OCI-LY3 (cell line): ENCODE measurements around the gene TEAD3.

ENCODE experiments used
- H2AFZ ChIP-seq: fragments of 200-600, 300-600 bp; shearing (Covaris generic); 2 replicates; pipeline ENCODE4 v1.6.0; 2014; ENCODE audit warnings: antibody characterized with exemption, low read depth, low read length
- H3K27ac ChIP-seq: fragments of 200-600, 300-600 bp; sonication (generic); 2 replicates; pipeline ENCODE4 v1.5.1; 2014; ENCODE audit warnings: mild to moderate bottlenecking, low read length, moderate library complexity, mixed read lengths
- H3K27me3 ChIP-seq: fragments of 200-600, 300-600 bp; sonication (generic); 2 replicates; pipeline ENCODE4 v1.6.1; 2014; ENCODE audit warnings: low read depth, low read length, mixed read lengths
- H3K36me3 ChIP-seq: fragments of 200-600, 300-600 bp; sonication (generic); replicated peaks from 2 replicates; pipeline ENCODE3; 2014; ENCODE audit warnings: low read depth, low read length, mixed read lengths
- H3K4me1 ChIP-seq: fragments of 300-600, 200-600 bp; sonication (generic); 2 replicates; pipeline ENCODE4 v1.6.1; 2014; ENCODE audit warnings: low read length, mixed read lengths
- H3K4me2 ChIP-seq: fragments of 200-600, 300-600 bp; sonication (generic); 2 replicates; pipeline ENCODE4 v1.6.1; 2014; ENCODE audit warnings: low read length, mixed read lengths
- H3K4me3 ChIP-seq: fragments of 300-600, 200-600 bp; sonication (generic); 2 replicates; pipeline ENCODE4 v1.5.1; 2014; ENCODE audit warnings: antibody characterized with exemption, mild to moderate bottlenecking, low read length, moderate library complexity
- H3K79me2 ChIP-seq: fragments of 300-600, 200-600 bp; shearing (Covaris generic); 2 replicates; pipeline ENCODE4 v1.6.1; 2014; ENCODE audit warnings: mild to moderate bottlenecking, low read length, mixed read lengths
- H3K9ac ChIP-seq: fragments of 300-600, 200-600 bp; shearing (Covaris generic); 2 replicates; pipeline ENCODE4 v1.6.0; 2014; ENCODE audit warnings: mild to moderate bottlenecking, low read length, moderate library complexity
- H3K9me3 ChIP-seq: fragments of 200-600, 300-600 bp; shearing (Covaris generic); 2 replicates; pipeline ENCODE4 v1.6.1; 2014; ENCODE audit warnings: low read length, mixed read lengths; ENCODE audit not compliant: insufficient read depth
- H4K20me1 ChIP-seq: fragments of 200-600, 300-600 bp; sonication (generic); 2 replicates; pipeline ENCODE4 v1.6.1; 2016; ENCODE audit warnings: low read length, mixed read lengths; ENCODE audit not compliant: insufficient read depth
- EZH2phosphoT487 ChIP-seq: fragments of 200-600 bp; shearing (Covaris generic); IDR thresholded peaks from 2 replicates; pipeline ENCODE4 v1.6.1; 2018; ENCODE audit warnings: antibody characterized with exemption, mixed run types, low read depth
- TF ChIP-seq, protein P1 (sequence below): fragments of 200-600, 300-600 bp; sonication (generic); IDR thresholded peaks from 2 replicates; pipeline ENCODE4 v1.5.1; 2014; ENCODE audit warnings: antibody characterized with exemption, low read length, low read depth

TEAD3 gene

GRCh38 chr6:35452183-35453090 lies 44.4 kb downstream of the TEAD3 start, which contains the start of gene FANCE:
Gene FANCE (plus strand): TSS chr6:35452338. CDS start chr6:35452546, 208 bp downstream.
- H3K9me3 ChIP-seq = no peaks in the 10 kb centered on the region
- H3K79me2 ChIP-seq = no peaks in the 10 kb centered on the region
- no peaks in the 10 kb centered on the region for H3K36me3 ChIP-seq
- peaks cover 22% of the 10 kb centered on the region for H3K27me3 ChIP-seq
- H3K4me3 ChIP-seq = peak within 1 kb of the TSS; percentile 95
- H4K20me1 ChIP-seq = no peaks in the 10 kb centered on the region
- peak within 1 kb of the TSS; percentile 73 for H2AFZ ChIP-seq
- H3K4me2 ChIP-seq = peak within 1 kb of the TSS; percentile 96
- peak within 1 kb of the TSS; percentile 77 for H3K9ac ChIP-seq
- no peak within 1 kb of the TSS for H3K27ac ChIP-seq
- TF ChIP-seq, protein P1, sequence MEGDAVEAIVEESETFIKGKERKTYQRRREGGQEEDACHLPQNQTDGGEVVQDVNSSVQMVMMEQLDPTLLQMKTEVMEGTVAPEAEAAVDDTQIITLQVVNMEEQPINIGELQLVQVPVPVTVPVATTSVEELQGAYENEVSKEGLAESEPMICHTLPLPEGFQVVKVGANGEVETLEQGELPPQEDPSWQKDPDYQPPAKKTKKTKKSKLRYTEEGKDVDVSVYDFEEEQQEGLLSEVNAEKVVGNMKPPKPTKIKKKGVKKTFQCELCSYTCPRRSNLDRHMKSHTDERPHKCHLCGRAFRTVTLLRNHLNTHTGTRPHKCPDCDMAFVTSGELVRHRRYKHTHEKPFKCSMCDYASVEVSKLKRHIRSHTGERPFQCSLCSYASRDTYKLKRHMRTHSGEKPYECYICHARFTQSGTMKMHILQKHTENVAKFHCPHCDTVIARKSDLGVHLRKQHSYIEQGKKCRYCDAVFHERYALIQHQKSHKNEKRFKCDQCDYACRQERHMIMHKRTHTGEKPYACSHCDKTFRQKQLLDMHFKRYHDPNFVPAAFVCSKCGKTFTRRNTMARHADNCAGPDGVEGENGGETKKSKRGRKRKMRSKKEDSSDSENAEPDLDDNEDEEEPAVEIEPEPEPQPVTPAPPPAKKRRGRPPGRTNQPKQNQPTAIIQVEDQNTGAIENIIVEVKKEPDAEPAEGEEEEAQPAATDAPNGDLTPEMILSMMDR = no peak
- TF ChIP-seq EZH2phosphoT487 = no peak
- H3K4me1 ChIP-seq = peaks cover 10% of the 10 kb centered on the region; the same call in 1 of the 2 replicates

DNA sequence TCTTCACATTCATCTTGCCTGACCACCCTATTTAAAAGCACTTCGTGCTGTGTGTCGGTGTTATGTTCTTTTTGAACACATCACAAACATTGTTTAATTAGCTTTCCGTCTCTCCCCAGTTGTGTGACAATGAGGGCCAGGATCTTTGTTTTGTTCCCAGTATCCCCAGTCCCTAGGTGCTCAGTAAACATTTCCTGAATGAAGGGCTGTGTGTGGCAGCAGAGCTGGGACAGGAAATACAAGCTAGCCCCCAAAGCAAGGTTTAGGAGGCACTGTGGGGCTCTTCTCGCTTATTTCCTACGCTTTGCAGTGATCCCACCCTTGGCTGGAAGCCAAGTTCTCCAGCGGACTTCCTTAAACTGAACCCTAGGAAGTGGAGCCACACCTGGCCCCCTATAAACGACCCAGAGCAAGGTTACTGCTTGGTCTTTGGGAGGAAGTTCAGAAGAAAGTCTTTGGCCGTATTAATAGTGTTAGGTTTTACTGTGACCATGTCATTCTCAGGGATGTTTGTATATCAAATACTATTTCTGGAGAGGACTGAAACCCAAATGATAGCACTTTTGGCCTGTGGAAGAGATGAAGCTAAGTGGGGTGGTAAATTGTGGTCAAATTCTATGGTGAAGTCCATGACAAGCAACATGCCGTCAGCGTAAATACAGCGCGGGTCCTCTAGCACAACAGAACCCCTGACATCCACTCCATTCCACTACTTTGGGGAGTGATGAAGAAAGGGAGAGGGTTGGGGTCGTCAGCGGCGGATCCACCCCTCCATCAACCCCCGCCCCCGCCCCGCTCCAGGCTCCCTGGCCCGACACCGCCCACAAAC lies 45.3 kb downstream of the TEAD3 start:
- H3K4me1 ChIP-seq = peaks cover 10% of the 10 kb centered on the region; the same call in 1 of the 2 replicates
- H3K4me2 ChIP-seq = peak overlapping the region; percentile 96
- TF ChIP-seq EZH2phosphoT487 = no peak
- TF ChIP-seq, protein P1 = no peak
- H3K27ac ChIP-seq = no peak overlapping the region
- no peaks in the 10 kb centered on the region for H4K20me1 ChIP-seq
- no peak overlapping the region; the same call in 1 of the 2 replicates for H3K9ac ChIP-seq
- peak overlapping the region; percentile 95 for H3K4me3 ChIP-seq
- H3K79me2 ChIP-seq = no peaks in the 10 kb centered on the region
- H3K9me3 ChIP-seq = no peaks in the 10 kb centered on the region
- peak overlapping the region; percentile 73 for H2AFZ ChIP-seq
- H3K36me3 ChIP-seq = no peaks in the 10 kb centered on the region
- peaks cover 22% of the 10 kb centered on the region for H3K27me3 ChIP-seq

DNA sequence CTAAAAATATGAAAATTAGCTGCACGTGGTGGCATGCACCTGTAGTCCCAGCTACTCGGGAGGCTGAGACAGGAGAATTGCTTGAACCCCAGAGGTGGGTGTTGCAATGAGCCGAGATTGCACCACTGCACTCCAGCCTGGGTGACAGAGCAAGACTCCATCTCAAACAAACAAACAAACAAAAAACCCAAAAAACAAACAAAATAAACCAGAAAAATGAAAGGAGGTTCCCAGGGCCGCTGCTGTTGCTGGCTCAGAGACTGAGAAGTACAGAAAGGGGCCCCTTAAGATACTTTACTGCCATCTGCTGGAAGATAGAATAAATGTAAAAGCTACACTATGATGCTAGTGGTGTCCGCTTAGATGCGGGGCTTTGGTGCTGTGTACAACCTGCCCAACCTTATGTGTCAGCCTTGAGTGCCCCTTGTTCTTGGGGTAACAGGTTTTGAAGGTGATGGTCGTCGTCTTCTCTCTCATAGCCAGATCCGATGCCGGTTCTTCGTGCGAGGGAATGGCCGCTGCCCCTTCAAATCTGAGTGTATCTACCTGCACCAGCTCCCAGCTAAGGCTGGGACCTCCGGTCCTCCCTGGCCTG lies 47.5 kb downstream of the TEAD3 start:
- Histone ChIP-seq H4K20me1 (no peaks in the 10 kb centered on the region), H2AFZ (no peak overlapping the region), H3K36me3 (no peaks in the 10 kb centered on the region), H3K27ac (no peak overlapping the region), H3K4me3 (no peak overlapping the region), H3K79me2 (no peaks in the 10 kb centered on the region), H3K4me1 (peaks cover 10% of the 10 kb centered on the region; the same call in 1 of the 2 replicates), H3K9me3 (no peaks in the 10 kb centered on the region), H3K4me2 (no peak overlapping the region), H3K27me3 (peaks cover 22% of the 10 kb centered on the region), H3K9ac (no peak overlapping the region)
- TF ChIP-seq, protein P1 = peak; percentile 62
- no peak for TF ChIP-seq EZH2phosphoT487
